HG03280 (cell line): ENCODE results near the gene RYR1.
"Not testable (repeated sequence)": the region's sequence is repeated elsewhere in the genome, so short reads cannot be mapped to it uniquely, and the experiment has no call there.

Experiments
- ATAC-seq: cut with Tn5 transposase; IDR thresholded peaks from one replicate; pipeline ENCODE4 v1.9.1; 2021; ENCODE audit warnings: mild to moderate bottlenecking, moderate library complexity; ENCODE audit not compliant: unreplicated experiment

Gene RYR1

DNA sequence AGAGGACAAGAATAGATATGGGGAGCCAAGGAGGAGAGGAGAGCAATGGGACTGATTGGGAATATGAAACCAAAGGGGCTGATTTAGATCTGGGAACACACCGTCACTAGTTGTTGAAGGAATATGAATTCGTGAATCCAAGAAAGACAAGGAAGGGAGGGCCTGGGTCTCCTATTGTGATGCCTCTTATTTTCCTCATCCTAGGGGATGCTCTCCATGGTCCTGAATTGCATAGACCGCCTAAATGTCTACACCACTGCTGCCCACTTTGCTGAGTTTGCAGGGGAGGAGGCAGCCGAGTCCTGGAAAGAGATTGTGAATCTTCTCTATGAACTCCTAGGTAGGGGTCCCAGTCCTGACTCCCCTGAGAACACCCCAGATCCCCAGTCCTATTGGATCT, 21.5 kb downstream of the RYR1 start:
- no peak for ATAC-seq

DNA sequence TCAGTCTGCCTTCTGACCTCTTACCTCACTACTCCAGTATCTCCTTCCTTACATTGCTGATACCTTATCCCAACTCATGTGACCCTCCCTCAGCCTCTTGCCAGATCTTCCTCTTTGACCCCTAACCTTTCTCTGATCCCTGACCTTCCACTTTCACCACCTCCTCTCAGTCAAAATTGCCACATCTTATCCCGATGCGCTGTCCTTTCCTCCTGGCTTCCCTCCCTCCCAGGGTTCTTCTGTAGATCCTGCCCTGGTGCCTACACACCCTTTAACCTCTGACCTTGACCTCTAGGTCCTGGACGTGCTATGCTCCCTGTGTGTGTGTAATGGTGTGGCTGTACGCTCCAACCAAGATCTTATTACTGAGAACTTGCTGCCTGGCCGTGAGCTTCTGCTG, 23.7 kb downstream of the RYR1 start:
- ATAC-seq = no peak

DNA sequence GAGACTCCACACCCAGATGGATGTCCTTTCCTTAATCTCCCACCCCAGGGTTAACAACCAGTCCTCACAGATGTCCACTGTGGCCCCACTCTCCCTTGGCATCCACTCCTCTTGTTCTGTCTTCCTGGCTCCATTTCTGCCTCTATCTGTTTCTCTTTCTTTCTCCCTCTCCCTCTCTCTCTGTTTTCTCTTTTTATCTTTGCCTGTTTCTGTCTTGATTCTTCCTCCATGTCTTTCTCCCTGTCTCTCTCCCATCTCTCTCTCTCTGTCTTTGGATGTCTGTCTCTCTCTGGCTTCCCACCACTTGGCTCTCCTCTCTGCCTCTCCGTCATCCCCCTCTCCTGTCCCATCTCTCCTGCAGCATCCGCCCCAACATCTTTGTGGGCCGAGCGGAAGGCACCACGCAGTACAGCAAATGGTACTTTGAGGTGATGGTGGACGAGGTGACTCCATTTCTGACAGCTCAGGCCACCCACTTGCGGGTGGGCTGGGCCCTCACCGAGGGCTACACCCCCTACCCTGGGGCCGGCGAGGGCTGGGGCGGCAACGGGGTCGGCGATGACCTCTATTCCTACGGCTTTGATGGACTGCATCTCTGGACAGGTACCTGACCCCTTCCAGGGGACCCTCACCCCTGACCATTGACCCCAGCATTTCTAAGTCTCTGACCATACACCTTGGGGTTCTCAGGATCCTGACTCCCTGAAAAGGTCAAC, 24.4 kb downstream of the RYR1 start:
- no peak for ATAC-seq

DNA sequence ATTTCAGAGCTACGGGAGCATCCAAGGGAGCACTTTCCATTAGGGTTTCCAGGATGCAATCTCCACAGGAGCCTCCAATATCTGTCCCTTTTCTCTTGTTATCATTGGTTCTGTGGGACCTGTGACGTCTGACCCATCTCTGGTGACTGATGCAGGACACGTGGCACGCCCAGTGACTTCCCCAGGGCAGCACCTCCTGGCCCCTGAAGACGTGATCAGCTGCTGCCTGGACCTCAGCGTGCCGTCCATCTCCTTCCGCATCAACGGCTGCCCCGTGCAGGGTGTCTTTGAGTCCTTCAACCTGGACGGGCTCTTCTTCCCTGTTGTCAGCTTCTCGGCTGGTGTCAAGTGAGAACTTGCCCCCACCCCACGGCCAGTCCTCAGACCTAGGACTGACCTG, 25.5 kb downstream of the RYR1 start:
- ATAC-seq = no peak

DNA sequence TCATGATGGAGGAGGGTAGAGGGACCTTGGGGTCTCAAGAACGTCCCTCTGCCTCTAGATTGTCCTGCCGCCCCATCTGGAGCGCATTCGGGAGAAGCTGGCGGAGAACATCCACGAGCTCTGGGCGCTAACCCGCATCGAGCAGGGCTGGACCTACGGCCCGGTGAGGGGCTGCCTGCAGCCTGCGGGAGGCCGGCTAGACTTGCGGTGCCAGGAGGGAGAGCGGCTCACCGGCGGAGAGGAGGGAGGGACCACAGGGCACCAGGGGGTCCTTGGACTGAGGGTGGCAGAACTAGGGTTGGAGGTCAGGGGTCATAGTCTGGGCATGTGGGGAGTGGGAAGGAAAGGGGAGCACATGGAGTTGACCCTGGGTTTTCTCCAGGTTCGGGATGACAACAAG, 29.9 kb downstream of the RYR1 start:
- ATAC-seq = no peak

DNA sequence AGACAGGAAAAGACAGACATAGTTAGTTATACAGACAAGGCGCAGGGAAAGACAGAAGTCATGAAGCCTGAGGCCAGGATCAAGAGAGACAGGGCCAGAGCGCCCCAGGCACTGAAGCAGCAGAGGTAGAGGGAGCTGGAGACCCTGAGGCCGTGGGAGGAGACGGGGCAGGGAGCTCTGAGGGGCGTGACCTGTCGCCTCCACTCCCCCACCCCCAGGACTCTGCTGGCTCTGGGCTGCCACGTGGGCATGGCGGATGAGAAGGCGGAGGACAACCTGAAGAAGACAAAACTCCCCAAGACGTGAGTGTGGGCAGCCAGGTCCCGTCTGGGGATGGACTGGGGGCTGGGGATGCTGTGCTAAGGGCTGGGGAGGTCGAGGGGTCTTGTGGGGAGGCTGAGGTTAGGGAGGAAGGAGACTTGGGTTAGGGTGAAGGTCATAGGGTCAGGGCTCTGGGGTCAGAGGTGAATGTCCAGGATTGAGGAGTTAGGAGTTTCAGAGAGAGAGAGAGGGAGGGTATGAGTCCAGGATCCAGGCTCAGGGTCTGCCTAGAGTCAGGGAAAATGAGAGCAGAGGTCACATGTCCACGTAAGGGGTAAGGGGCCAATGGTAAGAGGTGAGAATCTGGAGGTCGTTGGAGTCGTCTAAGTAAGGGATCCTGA, 31.1 kb downstream of the RYR1 start:
- no peak for ATAC-seq

DNA sequence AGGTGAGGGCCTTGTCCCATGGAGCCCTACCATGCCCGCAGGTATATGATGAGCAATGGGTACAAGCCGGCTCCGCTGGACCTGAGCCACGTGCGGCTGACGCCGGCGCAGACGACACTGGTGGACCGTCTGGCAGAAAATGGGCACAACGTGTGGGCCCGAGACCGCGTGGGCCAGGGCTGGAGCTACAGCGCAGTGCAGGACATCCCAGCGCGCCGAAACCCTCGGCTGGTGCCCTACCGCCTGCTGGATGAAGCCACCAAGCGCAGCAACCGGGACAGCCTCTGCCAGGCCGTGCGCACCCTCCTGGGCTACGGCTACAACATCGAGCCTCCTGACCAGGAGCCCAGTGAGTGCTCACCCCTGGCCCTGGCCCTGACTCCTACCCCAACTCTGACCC, 32.6 kb downstream of the RYR1 start:
- no peak for ATAC-seq

DNA sequence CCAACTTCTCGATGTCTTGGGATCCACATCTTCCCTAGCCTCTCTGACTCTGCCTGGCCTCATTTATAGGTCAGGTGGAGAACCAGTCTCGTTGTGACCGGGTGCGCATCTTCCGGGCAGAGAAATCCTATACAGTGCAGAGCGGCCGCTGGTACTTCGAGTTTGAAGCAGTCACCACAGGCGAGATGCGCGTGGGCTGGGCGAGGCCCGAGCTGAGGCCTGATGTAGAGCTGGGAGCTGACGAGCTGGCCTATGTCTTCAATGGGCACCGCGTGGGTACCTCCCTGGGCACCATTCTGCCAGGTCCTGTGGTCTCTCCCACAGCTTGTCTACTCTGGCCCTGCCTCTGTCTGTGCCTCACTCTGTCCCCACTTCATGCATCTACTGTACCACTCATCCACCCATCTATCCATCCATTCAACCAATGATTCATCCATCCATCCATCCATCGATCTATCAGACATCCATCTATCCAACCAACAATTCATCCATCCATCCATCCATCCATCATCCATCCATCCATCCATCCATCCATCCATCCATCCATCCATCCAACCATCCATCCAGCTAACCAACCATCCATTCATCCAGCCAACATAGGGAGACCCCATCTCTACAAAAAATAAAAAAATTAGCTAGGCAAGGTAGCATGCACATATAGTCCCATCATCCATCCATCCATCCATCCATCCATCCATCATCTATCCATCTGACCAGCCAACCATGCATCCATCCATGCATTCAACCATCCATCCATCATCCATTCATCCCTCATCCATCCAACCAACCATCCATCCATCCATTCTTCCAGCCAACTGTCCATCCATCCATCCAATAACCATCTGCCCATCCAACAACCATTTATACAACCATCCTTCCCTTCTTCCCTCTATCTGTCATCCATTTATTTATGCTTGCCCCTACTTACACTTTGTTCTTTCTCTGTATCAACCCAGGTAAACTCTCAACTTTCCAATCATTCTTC, 34.3 kb downstream of the RYR1 start:
- no peak for ATAC-seq

DNA sequence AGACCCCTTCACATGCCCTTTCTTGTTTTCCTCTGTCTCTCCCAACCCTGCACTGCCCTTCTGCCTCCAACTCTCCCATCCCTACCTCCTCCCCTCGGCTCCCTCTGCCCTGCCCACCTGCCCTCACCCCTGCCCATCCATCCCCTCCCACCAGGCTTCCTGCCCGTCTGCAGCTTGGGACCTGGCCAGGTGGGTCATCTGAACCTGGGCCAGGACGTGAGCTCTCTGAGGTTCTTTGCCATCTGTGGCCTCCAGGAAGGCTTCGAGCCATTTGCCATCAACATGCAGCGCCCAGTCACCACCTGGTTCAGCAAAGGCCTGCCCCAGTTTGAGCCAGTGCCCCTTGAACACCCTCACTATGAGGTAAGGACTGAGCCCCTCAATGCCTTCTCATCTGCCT, 35.7 kb downstream of the RYR1 start:
- no peak for ATAC-seq

DNA sequence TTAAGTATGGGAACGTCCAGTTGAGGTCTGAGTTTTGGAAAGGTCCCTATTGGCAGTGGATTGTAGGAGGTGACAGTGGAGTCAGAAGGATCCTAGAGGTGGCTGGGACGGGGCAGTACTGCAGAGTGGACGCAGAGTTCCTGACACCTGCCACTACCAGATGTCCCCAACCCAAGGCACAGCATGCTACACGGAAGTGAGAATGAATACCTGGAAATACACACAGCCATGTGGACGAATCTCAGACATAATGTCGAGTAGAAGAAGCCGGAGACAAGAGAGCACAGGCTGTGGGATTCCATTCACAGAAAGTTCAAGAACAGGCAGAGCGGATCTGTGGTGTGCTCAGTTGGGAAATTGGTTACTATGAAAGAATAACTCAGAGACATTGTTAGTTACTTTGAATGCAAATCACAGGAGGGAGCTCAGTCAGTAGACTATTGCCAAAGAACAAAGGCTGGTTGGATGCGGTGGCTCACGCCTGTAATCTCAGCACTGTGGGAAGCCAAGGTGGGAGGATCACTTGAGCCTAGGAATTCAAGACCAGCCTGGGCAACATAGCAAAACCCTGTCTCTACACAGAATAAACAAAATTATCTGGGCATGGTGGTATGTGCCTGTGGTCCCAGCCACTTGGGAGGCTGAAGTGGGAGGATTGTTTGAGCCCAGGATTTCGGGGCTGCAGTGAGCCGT, 37.4 kb downstream of the RYR1 start:
- ATAC-seq = no peak

DNA sequence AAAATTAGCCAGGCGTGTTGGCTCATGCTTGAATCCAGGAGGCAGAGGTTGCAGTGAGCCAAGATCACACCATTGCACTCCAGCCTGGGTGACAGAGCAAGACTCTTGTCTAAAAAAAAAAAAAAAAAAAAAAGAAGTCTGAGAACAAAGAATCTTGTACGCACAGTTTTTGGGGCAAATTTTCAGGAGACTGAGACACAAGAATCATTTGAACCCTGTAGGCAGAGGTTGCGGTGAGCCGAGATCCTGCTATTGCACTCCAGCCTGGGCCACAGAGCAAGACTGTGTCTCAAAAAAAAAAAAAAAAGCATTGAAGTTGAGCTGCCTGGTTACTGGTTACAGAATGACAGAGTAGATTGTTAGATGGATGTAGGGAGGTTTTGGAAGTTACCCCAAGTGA, 39.2 kb downstream of the RYR1 start:
- not testable (repeated sequence) for ATAC-seq

DNA sequence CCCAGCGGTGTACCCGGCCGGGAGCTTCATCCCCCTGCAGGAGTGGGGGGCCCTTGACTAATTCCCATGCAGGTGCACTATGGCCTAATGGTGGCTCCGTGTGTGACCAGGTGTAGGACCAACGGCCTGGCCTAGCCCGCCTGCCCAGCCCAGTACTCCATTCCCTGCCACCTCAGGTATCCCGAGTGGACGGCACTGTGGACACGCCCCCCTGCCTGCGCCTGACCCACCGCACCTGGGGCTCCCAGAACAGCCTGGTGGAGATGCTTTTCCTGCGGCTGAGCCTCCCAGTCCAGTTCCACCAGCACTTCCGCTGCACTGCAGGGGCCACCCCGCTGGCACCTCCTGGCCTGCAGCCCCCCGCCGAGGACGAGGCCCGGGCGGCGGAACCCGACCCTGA, 39.7 kb downstream of the RYR1 start:
- ATAC-seq = no peak

DNA sequence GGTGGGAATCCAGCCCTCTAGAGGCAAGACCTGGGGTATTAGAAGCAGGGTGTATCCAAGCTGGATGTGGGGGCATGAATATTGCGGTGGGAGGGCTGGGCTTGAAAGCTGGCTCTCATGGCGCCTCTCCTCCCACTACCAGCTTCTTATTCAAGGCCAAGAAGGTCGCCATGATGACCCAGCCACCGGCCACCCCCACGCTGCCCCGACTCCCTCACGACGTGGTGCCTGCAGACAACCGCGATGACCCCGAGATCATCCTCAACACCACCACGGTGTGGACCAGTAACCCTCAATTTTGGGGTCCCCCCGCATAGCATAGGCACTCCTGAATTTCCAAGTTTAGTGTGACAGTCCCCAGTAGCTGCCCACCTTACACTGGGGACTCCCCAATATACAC, 41.7 kb downstream of the RYR1 start:
- ATAC-seq = no peak

DNA sequence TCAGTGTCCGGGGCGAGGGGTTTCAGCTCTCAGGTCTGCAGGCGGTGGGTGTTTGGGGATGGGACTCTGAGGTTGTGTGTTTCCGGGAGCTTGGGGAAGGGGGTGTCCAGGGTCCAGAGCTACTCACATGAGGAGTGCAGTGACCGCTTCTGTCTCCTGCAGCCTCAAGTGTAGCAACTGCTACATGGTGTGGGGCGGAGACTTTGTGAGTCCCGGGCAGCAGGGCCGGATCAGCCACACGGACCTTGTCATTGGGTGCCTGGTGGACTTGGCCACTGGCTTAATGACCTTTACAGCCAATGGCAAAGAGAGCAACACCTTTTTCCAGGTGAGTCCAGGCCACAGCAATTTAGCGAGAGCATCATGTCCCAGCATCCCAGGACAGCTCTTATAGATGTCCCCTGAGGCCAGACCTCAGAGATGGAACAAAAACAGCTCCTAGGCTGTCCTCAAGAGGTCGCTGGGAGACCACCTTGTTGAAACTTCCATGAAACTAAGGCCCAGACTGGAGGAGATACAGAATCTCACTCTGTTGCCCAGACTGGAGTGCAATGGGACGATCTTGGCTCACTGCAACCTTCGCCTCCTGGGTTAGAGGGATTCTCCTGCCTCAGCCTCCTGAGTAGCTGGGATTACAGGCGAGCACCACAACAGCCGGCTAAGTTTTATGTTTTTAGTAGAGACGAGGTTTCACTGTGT, 44.9 kb downstream of the RYR1 start:
- ATAC-seq = no peak

DNA sequence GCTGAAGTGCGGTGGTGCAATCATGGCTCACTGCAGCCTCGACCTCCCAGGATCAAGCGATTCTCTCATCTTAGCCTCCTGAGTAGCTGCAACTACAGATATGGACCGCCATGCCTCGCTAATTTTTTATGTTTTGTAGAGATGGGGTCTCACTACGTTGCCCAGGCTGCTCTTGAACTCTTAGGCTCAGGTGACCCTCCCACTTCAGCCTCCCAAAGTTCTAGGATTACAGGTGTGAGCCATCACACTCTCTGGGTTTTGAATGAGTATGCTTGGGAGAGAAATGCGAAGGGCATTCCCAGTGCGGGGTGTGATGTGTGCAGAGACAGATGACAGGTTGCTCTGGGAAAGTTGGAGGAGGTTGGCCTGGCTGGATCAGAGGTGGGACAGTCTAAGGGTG, 49.0 kb downstream of the RYR1 start:
- ATAC-seq = no peak

DNA sequence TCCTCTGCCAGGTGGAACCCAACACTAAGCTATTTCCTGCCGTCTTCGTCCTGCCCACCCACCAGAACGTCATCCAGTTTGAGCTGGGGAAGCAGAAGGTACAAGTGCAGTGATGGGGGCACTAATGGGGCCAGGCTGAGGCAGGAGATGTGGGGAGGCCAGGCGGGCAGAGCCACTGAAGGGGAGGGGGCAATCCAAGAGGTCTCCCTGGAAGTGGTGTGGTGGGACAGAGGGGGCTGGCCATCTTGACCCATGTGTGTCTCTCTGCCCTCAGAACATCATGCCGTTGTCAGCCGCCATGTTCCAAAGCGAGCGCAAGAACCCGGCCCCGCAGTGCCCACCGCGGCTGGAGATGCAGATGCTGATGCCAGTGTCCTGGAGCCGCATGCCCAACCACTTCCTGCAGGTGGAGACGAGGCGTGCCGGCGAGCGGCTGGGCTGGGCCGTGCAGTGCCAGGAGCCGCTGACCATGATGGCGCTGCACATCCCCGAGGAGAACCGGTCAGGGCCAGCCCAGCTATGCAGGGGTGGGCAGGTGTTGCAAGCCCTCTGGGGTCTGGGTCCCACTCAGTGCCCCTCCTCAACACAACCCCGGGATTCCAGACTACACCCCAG, 49.6 kb downstream of the RYR1 start:
- no peak for ATAC-seq

DNA sequence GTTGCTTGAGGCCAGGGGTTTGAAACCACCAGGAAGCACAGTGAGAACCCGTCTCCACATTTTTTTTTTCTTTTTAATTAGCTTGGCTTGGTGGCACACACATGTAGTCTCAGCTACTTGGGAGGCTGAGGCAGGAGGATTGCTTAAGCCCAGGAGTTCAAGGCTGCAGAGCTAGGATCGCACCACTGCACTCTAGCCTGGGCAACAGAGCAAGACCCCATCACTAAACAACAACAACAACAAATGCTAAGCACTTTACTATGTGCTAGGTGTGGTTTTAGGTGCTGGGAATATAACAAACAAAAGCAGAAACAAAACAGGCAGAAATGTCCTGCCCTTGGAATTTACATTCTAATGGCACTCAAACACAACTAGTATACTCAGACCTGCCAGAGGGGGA, 51.3 kb downstream of the RYR1 start:
- no peak for ATAC-seq

DNA sequence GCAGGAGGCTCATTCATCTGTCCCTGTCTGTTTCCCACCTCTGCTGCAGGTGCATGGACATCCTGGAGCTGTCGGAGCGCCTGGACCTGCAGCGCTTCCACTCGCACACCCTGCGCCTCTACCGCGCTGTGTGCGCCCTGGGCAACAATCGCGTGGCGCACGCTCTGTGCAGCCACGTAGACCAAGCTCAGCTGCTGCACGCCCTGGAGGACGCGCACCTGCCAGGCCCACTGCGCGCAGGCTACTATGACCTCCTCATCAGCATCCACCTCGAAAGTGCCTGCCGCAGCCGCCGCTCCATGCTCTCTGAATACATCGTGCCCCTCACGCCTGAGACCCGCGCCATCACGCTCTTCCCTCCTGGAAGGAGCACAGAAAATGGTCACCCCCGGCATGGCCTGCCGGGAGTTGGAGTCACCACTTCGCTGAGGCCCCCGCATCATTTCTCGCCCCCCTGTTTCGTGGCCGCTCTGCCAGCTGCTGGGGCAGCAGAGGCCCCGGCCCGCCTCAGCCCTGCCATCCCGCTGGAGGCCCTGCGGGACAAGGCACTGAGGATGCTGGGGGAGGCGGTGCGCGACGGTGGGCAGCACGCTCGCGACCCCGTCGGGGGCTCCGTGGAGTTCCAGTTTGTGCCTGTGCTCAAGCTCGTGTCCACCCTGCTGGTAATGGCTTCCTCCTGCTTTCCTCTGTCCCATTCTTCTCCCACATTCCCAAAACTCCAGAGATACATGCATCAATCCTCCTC, 52.2 kb downstream of the RYR1 start:
- ATAC-seq = no peak

DNA sequence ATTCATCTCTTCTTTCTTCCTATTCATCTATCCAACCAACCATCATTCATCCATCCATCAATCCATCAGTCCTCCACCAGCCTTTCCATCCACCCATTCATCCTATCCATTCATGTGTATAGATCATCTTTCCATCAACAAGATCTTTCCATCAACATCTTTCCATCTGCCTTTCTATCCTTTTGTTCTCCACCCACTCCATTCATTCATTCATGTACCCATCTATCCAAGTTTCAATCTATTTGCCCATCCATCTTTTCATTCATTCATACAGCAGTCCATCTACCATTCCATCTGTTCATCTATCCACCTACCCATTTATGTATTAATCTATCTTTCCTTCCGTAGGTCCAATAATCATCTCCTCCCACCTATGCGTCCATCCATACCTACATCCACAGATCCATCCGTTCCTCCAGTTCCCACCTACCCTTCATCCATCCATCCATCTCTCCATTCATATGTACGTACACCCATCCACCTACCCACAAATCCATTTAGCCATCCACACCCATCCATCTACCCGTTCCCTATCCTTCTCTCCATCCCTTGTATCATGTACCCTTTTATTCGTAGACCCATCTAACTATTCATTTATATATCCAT, 53.3 kb downstream of the RYR1 start:
- ATAC-seq = no peak
